Activated T-cell treated with anti-CD3 and anti-CD28 coated beads for 24 hours (primary cell): ENCODE results near the gene EYS.
"Not testable (repeated sequence)": the region's sequence is repeated elsewhere in the genome, so short reads cannot be mapped to it uniquely, and the experiment has no call there.

Experiments
- DNase-seq: peaks from one replicate; pipeline ENCODE4 v3.0.0-alpha.2; 2020; ENCODE audit warnings: low read depth

The EYS gene

GRCh38 chr6:63816401-63816981 is 1890.5 kb downstream of the EYS start:
- DNase-seq: no peak

GRCh38 chr6:63814459-63814858 is 1892.6 kb downstream of the EYS start:
- no peak for DNase-seq

DNA sequence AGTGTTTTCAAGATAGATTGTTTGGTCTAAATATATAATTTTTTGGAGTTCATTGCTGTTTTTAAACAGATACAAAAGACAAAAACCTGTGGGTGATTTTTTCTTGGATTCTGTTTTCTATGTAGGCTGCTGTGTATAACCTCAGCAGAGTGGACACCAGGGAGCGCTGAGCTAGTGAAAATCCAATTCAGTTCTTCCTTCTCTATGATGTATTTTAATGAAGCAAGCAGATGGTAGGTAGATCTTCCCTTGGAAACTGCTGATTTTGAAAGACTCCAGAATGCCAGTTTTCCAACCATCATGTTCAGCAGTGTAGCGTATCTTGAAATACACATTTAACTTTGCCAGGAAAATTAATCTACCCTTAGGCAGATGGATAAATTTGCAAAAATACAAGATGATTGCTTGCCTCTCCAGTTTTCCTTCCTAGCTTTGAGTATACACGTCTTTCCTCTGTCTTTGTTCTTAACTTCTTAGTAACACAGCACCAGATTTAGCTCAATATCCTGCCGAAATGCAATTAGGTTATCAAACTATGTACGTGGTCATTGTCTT is 1893.4 kb downstream of the EYS start:
- DNase-seq: no peak

DNA sequence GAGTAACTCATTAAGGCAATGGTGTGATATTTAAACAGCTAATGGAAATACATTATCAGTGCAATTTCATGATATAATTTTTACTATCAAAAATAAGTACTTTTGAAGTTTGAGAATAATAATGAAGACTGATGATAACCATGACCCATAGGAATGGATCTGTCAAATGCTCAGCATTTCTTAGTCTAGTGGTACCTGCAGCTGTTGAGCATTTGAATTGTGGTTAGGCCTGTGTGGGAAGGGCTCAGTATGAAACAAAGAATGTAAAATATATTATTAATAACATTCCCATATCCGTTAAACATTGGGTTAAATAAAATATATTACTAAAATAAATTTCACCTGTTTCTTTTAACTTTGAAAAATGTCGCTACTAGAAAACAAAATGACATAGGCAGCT is 1898.5 kb downstream of the EYS start:
- no peak for DNase-seq

GRCh38 chr6:63807056-63807455 is 1900.0 kb downstream of the EYS start:
- no peak for DNase-seq

DNA sequence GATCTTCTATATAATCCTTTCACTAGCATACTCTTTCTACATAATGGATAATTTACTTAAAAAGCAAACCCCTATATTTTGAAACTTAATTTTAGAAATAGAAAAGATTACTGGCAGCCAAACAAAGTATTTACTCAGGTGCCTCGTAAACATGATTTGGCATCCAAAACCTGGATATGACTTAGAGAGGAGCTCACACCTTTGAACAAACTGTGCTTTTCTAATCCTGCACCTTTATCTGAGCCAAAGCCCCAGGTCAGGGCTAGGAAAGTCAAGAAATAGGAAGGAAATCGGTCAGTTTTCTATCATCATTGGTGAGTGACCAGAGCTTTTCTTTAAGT is 1900.5 kb downstream of the EYS start:
- no peak for DNase-seq

DNA sequence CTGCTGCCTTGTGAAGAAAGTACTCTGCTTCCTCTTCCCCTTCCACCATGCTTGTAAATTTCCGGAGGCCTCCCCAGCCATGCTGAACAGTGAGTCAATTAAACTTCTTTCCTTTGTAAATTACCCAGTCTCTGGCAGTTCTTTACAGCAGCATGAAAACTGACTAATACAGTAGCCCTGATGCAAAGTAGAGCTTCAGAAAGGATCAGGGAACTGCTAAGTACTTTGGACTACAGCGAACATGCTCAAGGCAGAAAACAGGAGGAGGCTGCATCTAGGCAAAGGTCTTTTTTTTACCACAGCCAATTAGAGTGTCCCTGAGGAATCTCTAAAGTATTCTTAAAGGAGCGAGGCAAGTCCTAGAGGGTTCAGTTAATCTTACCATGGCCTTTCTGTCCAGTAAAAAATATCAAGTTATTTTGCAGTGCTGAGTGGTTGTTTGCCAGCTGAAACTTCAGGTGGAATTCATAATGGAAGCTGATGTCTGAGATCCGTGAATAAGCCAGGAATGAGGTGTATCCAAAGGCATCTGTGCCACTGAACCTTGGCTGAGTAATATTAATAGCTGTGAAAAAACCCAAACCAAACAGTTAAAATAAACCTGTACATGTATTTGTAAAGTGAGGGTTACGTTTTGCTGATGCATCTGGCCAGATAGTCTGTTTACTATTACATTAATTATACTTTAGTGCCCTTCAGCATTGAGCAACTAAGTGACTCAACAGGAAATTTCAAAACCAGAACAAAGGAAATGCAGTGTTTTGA is 1901.0 kb downstream of the EYS start:
- DNase-seq: no peak

DNA sequence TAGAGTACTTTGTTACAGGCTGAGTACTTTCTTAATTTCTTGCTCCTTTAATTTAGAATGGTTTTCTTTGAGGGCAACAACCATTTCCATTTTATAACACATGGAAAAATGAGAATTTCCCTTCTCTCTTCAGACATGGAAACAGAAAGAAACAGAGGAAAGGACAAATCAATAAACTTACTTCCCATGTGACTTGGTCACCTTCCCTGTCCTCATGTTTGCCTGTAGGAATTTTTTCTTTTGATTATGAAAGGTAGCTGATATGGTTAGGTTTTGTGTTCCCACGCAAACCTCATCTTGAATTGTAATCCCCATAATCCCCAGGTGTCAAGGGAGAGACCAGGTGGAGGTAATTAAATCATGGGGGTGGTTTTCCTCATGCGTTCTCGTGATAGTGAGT is 1901.7 kb downstream of the EYS start:
- no peak for DNase-seq

GRCh38 chr6:63804381-63804956 is 1902.6 kb downstream of the EYS start:
- DNase-seq: no peak

GRCh38 chr6:63803371-63803770 is 1903.7 kb downstream of the EYS start:
- DNase-seq: no peak

GRCh38 chr6:63802606-63803206 is 1904.3 kb downstream of the EYS start:
- DNase-seq: no peak

DNA sequence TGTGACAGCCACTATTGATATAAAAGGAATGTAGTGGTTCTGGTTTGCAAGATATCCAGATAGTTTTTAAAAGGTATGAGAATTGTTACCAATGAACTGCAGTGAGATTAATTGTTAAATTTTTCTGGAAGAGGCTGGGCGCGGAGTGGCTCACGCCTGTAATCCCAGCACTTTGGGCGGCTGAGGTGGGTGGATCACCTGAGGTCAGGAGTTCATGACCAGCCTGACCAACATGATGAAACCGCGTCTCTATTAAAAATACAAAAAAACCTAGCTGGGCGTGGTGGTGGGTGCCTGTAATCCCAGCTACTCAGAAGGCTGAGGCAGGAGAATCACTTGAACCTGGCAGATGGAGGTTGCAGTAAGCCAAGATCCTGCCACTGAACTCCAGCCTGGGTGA is 1906.6 kb downstream of the EYS start:
- DNase-seq: not testable (repeated sequence)

- no peak for DNase-seq
Measured at GRCh38 chr6:63799813-63800212, 1907.2 kb downstream of the EYS start.

- no peak for DNase-seq
Measured at GRCh38 chr6:63799313-63799712, 1907.7 kb downstream of the EYS start.

- DNase-seq: no peak
Measured at GRCh38 chr6:63798378-63798777, 1908.6 kb downstream of the EYS start.

DNA sequence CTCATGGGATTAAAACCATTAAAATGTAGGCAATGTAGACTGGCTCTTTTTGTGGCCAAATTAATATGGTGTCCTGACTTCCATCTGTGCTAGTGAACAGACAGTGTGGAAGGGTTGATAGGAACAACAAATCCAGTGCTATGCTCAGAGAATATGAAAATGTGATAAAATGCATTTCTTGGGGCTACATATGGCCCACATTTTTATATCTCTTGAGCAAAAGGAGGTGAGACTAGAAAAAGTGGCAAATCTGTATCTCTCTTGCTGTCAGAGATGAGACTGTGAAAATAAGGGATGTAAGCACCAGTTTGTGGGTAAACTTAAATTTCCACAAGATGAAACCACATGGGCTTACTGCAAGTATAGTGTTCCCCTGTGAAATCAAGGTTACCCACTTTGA is 1909.3 kb downstream of the EYS start:
- no peak for DNase-seq

- no peak for DNase-seq
Measured at GRCh38 chr6:63795826-63796225, 1911.2 kb downstream of the EYS start.

- no peak for DNase-seq
Measured at GRCh38 chr6:63795006-63795405, 1912.0 kb downstream of the EYS start.

DNA sequence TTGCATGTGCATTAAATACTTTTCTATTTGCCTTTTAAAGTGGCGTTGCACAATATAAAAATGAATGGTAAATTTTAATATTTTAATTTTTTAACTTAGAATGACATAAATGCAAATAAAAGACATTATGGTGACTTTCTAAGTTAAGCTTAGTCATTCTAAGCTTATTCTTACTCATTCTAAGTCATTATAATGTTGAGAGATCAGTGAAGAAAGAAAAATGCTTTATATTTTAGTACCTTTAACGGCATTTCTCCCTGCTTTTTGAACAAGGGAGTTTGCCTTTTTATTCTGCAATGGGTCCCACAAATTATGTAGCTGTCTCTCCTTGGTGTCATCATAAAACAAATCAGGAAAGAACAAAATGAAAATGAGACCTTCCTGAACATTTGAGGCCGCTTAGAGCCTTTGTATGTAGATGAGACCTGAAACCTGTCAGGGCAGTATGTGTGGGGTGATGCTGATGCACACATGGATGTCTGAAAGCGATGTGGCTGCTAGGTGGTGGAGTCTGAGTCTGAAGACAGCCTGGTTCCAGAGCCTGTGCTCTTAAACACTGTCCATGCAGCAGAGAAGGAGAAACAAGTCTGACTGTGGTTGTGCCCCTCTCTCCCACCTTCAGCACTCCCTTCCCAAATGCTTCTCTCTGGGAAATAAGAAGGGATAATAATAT is 1913.4 kb downstream of the EYS start:
- no peak for DNase-seq

DNA sequence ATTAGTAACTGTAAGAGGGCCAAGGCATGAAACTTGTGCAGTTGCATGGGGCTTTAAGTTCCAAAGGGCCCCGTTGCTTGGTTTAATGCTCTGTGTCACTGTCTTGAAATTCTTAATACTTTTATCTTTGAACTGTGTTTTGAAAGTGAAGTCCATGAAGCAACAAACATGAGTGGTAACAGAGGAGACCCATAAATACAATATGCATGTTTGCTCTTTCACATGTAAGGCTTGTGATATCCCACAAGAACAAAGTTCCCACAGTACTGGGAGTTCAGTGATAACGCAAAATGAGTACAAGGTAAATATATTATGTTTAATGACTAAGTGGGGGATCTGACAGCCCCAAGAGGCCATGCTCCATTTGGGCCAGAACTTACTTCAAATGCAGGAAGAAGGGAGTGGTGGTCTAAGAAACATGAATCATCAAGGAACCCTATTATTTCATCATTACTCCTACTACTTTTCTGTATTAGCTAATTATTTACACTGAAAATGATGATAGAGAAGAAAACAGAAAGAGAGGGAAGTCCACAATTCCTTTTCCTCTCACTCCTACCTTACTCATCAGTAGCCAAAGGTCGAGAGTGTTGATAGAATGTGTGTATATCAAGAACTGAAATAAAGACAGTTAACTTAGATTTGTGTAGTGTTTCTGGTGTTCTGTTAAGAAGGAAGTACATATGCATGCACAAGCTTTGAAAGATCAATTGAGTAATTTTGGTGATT is 1914.1 kb downstream of the EYS start:
- no peak for DNase-seq

DNA sequence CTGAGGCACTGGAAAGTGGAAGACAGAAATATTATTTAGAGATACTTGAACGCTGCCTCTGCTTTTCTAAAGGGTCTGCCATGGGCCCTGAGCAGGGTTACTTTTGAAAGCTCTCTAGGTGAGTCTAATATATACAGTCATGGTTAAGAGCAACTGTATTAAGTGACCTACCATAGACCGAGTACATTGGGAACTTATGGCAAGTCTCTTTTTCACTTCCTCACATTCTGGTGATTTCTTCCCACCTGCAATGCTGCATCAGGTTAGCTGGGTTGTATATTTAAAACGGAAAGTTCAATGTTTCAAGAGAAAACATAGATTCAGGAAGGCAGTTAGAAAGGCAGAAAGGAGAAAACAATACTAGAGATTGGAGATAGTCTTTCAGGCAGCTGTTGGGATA is 1916.7 kb downstream of the EYS start:
- DNase-seq: no peak

GRCh38 chr6:63789699-63790098 is 1917.3 kb downstream of the EYS start:
- no peak for DNase-seq
